ENCODE data around the gene DBI.
"Not testable (repeated sequence)": the region's sequence is repeated elsewhere in the genome, so short reads cannot be mapped to it uniquely, and the experiment has no call there.

The DBI gene

GRCh38 chr2:119402645-119403560 is 36.1 kb downstream of the DBI start:
- no peak for DNase-seq

DNA sequence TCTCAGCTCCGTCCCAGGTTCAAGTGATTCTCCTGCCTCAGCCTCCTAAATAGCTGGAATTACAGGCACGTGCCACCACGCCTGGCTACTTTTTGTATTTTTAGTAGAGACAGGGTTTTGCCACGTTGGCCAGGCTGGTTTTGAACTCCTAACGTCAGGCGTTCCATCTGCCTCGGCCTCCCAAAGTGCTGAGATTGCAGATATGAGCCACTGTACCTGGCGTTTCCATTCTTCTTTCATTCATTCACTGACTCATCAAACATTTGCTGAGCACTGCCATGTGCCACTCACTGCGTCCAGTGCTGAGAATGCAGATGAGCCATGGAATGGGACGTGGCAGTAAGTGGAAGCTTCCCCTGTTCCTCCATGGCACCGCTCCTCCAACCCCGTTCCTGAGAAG is 36.8 kb downstream of the DBI start:
- not testable (repeated sequence) for DNase-seq

DNA sequence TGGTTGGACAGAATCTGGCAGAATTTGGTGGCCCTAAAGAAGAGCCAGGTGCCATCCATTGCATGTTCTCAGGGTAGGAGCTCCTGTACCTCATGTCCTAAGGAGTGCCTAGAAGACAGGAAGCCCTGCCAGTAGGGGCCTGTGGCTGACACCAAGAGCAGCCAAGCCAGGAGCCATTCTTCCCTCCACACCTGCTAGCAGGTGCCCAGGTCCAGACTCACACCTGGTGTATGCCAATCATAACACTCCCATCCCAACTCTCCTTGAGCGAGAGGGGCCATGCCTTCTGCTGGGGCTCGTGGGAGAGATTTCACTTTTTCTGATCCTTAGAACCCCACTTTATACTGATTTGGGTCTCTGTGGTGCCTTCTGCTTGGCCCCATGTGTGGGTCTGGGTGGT is 38.4 kb downstream of the DBI start:
- DNase-seq = no peak

- peak; percentile 15 for DNase-seq
Observed at GRCh38 chr2:119407430-119408220, 40.8 kb downstream of the DBI start.

DNA sequence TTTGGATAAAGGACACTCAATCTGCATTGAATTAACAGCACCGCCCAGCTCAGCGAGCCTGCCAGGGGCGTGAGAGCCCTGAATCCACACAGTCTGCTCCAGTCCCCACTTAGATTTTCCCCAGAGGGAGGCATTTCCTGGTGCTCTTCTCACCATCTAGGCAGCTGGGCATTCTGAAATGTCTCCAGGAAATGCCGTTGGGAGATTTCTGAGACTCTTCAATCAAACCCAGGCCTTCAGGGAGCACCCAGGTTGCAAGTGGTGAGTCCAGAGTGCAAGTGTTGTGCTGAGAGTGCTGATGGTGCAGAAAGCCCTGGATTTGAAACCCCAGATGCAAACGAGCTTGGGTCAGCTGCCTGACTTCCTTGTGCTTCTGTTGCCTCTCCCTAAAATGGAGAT is 41.4 kb downstream of the DBI start:
- DNase-seq = no peak

GRCh38 chr2:119409506-119409905 is 42.7 kb downstream of the DBI start:
- DNase-seq = no peak

DNA sequence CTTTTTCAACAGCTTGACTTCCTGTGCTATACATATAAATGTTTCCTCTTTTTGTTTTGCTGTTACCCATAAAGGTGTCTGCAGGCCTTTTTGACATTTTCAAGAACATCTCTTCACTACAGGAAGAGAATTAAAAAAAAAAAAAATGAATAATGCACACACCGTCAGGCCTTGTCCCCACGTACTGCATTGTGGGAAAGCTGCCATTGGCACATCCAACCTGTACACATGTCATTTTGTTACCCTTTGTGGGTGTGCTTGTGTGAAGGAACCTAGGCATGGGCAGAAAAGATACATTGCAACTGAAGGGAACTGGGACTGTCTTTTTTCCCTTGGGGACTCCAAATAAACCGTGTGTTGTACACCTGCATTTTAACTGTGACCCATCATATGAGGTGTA is 48.1 kb downstream of the DBI start:
- no peak for DNase-seq

GRCh38 chr2:119415630-119416029 is 48.9 kb downstream of the DBI start:
- no peak for DNase-seq

- DNase-seq = no peak
Observed at GRCh38 chr2:119416299-119416923, 49.6 kb downstream of the DBI start.

- no peak for DNase-seq
Observed at GRCh38 chr2:119417908-119418307, 51.1 kb downstream of the DBI start.

DNA sequence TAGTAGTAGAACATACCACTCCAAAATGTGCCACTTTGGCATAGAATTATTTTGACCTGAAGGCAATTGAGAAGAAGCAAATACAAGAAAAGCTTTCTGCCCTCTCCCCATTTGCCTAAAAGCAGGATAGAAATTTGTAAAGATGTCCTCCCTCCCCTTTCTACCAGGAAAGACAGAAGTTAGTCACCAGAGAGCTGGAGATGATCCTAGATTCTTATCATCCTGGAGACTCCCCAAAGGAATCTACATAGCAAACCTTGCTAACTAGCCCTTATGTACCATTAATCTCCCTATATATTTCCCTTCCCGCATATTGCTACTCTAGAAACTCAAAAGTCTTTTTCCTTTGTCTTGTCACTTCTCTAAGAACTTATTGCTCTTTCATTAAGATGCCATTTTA is 52.3 kb downstream of the DBI start:
- DNase-seq = no peak

DNA sequence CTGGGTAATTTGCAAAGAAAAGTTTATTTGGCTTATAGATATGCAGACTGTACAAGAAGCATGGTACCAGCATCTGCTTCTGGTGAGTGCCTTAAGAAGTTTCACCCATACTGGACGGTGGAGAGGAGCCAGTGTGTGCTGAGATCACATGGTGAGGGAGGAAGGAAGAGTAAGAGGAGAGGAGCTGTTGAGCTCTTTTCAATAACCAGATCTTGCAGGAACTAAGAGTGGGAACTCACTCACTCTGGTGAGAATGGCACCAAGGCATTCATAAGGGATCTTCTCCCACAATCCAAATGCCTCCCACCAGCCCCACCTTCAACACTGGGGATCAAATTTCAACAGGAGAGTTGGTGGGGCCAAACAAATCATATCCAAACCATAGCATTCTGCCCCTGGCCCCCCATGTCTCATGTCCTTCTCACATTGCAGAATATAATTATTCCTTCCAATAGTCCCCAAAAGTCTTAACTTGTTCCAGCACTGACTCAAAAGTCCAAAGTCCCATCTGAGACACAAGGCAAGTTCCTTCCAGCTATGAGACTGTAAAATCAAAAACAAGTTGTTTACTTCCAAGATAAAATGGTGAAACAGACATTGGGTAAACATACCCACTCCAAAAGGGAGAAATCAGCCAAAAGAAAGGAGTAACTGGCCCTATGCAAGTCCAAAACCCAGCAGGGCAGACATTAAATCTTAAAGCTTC is 53.2 kb downstream of the DBI start:
- DNase-seq = no peak

DNA sequence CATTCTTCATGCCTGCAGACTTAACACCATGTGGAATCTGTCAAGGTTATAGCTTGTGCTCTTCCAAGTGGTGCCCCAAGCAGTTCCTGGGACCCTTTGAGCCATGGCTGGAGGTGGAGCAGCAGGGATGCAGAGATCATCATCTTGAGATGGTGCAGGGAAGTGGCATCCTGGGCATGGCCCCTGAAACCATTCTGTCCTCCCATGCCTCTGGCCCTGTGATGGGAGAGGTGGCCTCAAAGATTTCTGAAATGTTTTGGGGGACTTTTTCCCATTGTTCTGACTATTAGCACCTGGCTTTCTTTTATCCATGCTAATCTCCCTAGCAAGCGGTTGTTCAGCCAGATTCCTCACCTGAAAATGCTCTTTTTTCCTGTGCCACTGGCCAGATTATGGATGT is 54.5 kb downstream of the DBI start:
- no peak for DNase-seq

DNA sequence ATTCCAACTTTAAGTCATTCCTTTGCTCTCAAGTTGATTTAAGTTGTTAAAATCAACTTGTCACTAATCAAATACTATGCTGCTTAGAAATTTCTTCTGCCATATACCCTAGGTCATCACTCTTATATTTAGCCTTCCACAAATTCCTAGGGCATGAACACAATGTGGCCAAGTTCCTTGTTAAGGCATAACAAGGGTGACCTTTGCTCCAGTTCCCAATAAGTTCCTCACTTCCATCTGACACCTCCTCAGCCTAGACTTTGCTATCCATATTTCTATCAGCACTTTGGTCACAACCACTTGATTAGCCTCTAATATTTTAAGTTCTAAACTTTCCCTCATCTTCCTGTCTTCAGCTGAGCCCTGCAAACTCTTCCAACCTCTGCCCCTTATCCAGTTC is 55.0 kb downstream of the DBI start:
- no peak for DNase-seq
